GM23338 (cell line): ENCODE data around the gene CHMP4B. TPM values are rescaled to one million over a fixed set of nuclear protein-coding genes. Genes with fewer than 3 reads are reported as not detected.

ENCODE experiments used
- ATAC-seq: fragments of 200-7000 bp; cut with Tn5 transposase; 3 replicates; pipeline ENCODE4 v1.9.1; 2020
- DNase-seq: peaks from one replicate; pipeline ENCODE4 v3.0.0-alpha.2; 2015; ENCODE audit warnings: low spot score
- H2AFZ ChIP-seq: fragments of 200-600 bp; sonication (generic); 2 replicates; pipeline ENCODE4 v1.8.0; 2016; ENCODE audit warnings: antibody characterized with exemption, mild to moderate bottlenecking, moderate library complexity
- H3F3A ChIP-seq: fragments of 200-600 bp; sonication (generic); replicated peaks from 2 replicates; pipeline ENCODE4 v1.8.0; 2017; ENCODE audit warnings: antibody characterized with exemption, mixed run types, low read depth
- H3K27ac ChIP-seq: fragments of 200-600 bp; sonication (generic); 2 replicates; pipeline ENCODE4 v1.6.1; 2016; ENCODE audit warnings: low read depth
- H3K27me3 ChIP-seq: fragments of 200-600 bp; sonication (generic); 2 replicates; pipeline ENCODE4 v1.8.0; 2016; ENCODE audit warnings: mild to moderate bottlenecking, mixed run types, moderate library complexity; ENCODE audit not compliant: insufficient read depth
- H3K36me3 ChIP-seq: fragments of 200-600 bp; sonication (generic); 2 replicates; pipeline ENCODE4 v1.8.0; 2016; ENCODE audit warnings: mild to moderate bottlenecking; ENCODE audit not compliant: insufficient read depth
- H3K4me1 ChIP-seq: fragments of 200-600 bp; sonication (generic); 2 replicates; pipeline ENCODE4 v1.8.0; 2016; ENCODE audit warnings: mild to moderate bottlenecking, moderate library complexity; ENCODE audit not compliant: insufficient read depth
- H3K4me2 ChIP-seq: fragments of 200-600 bp; sonication (generic); 2 replicates; pipeline ENCODE4 v1.7.1; 2017; ENCODE audit warnings: mixed run types
- H3K4me3 ChIP-seq: fragments of 200-600 bp; sonication (generic); 2 replicates; pipeline ENCODE4 v1.6.1; 2016; ENCODE audit warnings: mixed run types
- H3K79me2 ChIP-seq: fragments of 200-600 bp; sonication (generic); replicated peaks from 2 replicates; pipeline ENCODE4 v1.8.0; 2017; ENCODE audit warnings: mild to moderate bottlenecking; ENCODE audit not compliant: insufficient read depth
- H3K9me2 ChIP-seq: fragments of 200-600 bp; sonication (generic); 2 replicates; pipeline ENCODE4 v1.8.0; 2017; ENCODE audit not compliant: insufficient read depth
- H4K20me1 ChIP-seq: fragments of 200-600 bp; sonication (generic); replicated peaks from 2 replicates; pipeline ENCODE4 v1.8.0; 2017; ENCODE audit warnings: mild to moderate bottlenecking; ENCODE audit not compliant: insufficient read depth
- H3K27ac Mint-ChIP-seq: 2 replicates; pipeline ENCODE4 v1.8.0; 2020; ENCODE audit warnings: inconsistent platforms, mild to moderate bottlenecking, moderate library complexity, mixed read lengths
- H3K27me3 Mint-ChIP-seq: 3 replicates; pipeline ENCODE4 v1.8.0; 2022; ENCODE audit warnings: low read depth, mild to moderate bottlenecking, moderate library complexity, mixed read lengths, inconsistent platforms; ENCODE audit not compliant: insufficient read depth, poor library complexity
- H3K36me3 Mint-ChIP-seq: 3 replicates; pipeline ENCODE4 v1.8.0; 2021; ENCODE audit warnings: low read depth, mild to moderate bottlenecking, inconsistent platforms, moderate library complexity, mixed read lengths
- H3K4me1 Mint-ChIP-seq: 3 replicates; pipeline ENCODE4 v1.8.0; 2020; ENCODE audit warnings: mild to moderate bottlenecking, inconsistent platforms, mixed read lengths
- H3K4me3 Mint-ChIP-seq: 3 replicates; pipeline ENCODE4 v1.8.0; 2021; ENCODE audit warnings: moderate library complexity, mild to moderate bottlenecking, inconsistent platforms, mixed read lengths
- H3K9me3 Mint-ChIP-seq: 3 replicates; pipeline ENCODE4 v1.8.0; 2020; ENCODE audit warnings: moderate library complexity, mild to moderate bottlenecking, inconsistent platforms, mixed read lengths
- CREB1 ChIP-seq: fragments of 250-450 bp; sonication (Bioruptor Pico); IDR thresholded peaks from 2 replicates; pipeline ENCODE4 v1.5.0; 2020; ENCODE audit warnings: low read depth, mild to moderate bottlenecking, moderate library complexity
- CTCF ChIP-seq, 2 experiments: fragments of 200-600 bp in 1 of 2; sonication (generic) in 1 of 2; conservative IDR thresholded peaks; 2 replicates each; pipeline versions ENCODE4 v1.5.1 to v1.6.1; 2016 to 2017; ENCODE audit warnings: antibody characterized with exemption in 2 of 2, low read depth in 2 of 2, mild to moderate bottlenecking in 2 of 2, moderate library complexity in 1 of 2
- ETS1 ChIP-seq: IDR thresholded peaks from 2 replicates; pipeline ENCODE4 v1.6.1; 2016; ENCODE audit warnings: antibody characterized with exemption
- JUNB ChIP-seq: IDR thresholded peaks from one replicate; pipeline ENCODE4 v1.6.1; 2016; ENCODE audit warnings: antibody characterized with exemption; ENCODE audit not compliant: unreplicated experiment
- NANOG ChIP-seq: IDR thresholded peaks from 2 replicates; pipeline ENCODE4 v1.6.1; 2016; ENCODE audit warnings: antibody characterized with exemption, borderline replicate concordance
- STAT1 ChIP-seq: IDR thresholded peaks from one replicate; pipeline ENCODE4 v1.6.1; 2016; ENCODE audit warnings: antibody characterized with exemption; ENCODE audit not compliant: unreplicated experiment
- ZNF462 ChIP-seq: fragments of 250-450 bp; sonication (Bioruptor Pico); IDR thresholded peaks from 2 replicates; pipeline ENCODE4 v1.5.0; 2020; ENCODE audit warnings: mild to moderate bottlenecking, moderate library complexity
- polyA plus RNA-seq: library from polyadenylated mRNA; unstranded; fragments of >200 nt; fragmentation: Nextera tagmentation; extraction: Ambion mirVana; gene quantifications from 2 replicates; pipeline ENCODE4 v1.2.1, GENCODE V29; 2016
- total RNA-seq: library from RNA; depleted of rRNA; stranded (reverse); fragments of >200 nt; shearing (Covaris generic); gene quantifications from 2 replicates; pipeline ENCODE4 v1.2.3, GENCODE V29; 2014

CHMP4B gene
- total and polyA plus RNA-seq, 2 experiments from 2014 or later: 14.5 to 49.3 TPM

GRCh38 chr20:33766686-33767085 lies 44.5 kb upstream of the CHMP4B start:
- H3K4me2 ChIP-seq: no peak overlapping the region
- H2AFZ ChIP-seq: no peak overlapping the region
- no peaks in the 10 kb centered on the region for H3K27me3 ChIP-seq
- no peak overlapping the region for H3K27ac ChIP-seq
- DNase-seq (no peak), ATAC-seq (no peak)
- H3K4me1 Mint-ChIP-seq: peaks cover 6% of the 10 kb centered on the region
- no peaks in the 10 kb centered on the region for H3K9me3 Mint-ChIP-seq
- H3K4me3 ChIP-seq: no peak overlapping the region
- no peak overlapping the region for H3K27ac Mint-ChIP-seq
- H3K36me3 Mint-ChIP-seq: 0 out of 3 replicates have a peak, but pooled peaks cover 3% of the 10 kb centered on the region
- TF ChIP-seq ETS1: no peak
- TF ChIP-seq CTCF (conservative IDR thresholded peaks at IDR 0.05; ENCODE audit: low read depth in 2 of 2): no peak
- TF ChIP-seq JUNB: no peak
- no peak for TF ChIP-seq CREB1
- no peak for TF ChIP-seq STAT1
- TF ChIP-seq ZNF462: no peak
- no peak for TF ChIP-seq NANOG
- no peaks in the 10 kb centered on the region for H3F3A ChIP-seq
- no peaks in the 10 kb centered on the region for H3K79me2 ChIP-seq
- no peaks in the 10 kb centered on the region for H3K36me3 ChIP-seq
- H3K4me1 ChIP-seq: no peaks in the 10 kb centered on the region
- H3K9me2 ChIP-seq: no peaks in the 10 kb centered on the region
- H4K20me1 ChIP-seq: no peaks in the 10 kb centered on the region
- no peak overlapping the region for H3K4me3 Mint-ChIP-seq
- H3K27me3 Mint-ChIP-seq: peaks cover 5% of the 10 kb centered on the region
